Dendritic cell treated with granulocyte-macrophage colony-stimulating factor and Interleukin-4, amounts not matched to agents 40 ng/mL and 50 ng/mL, for 4 days (primary cell): ENCODE results near the gene HEPHL1.
"Not testable (repeated sequence)": the region's sequence is repeated elsewhere in the genome, so short reads cannot be mapped to it uniquely, and the experiment has no call there.

ENCODE experiments used
- H3K27ac Mint-ChIP-seq: one replicate; pipeline ENCODE4 v1.8.0; 2022; ENCODE audit warnings: mild to moderate bottlenecking, mixed read lengths
- H3K27me3 Mint-ChIP-seq: one replicate; pipeline ENCODE4 v1.8.0; 2022; ENCODE audit warnings: mild to moderate bottlenecking, mixed read lengths
- H3K36me3 Mint-ChIP-seq: one replicate; pipeline ENCODE4 v1.8.0; 2022; ENCODE audit warnings: low read depth, mixed read lengths
- H3K4me1 Mint-ChIP-seq: one replicate; pipeline ENCODE4 v1.8.0; 2022; ENCODE audit warnings: low read depth, mixed read lengths
- H3K4me3 Mint-ChIP-seq: one replicate; pipeline ENCODE4 v1.8.0; 2022; ENCODE audit warnings: mild to moderate bottlenecking, moderate library complexity, mixed read lengths
- H3K9me3 Mint-ChIP-seq: one replicate; pipeline ENCODE4 v1.8.0; 2022; ENCODE audit warnings: mixed read lengths
- intact Hi-C: fragments of 100-400 bp; cut with micrococcal nuclease; formaldehyde crosslinking; loops from one replicate; pipeline ENCODE4 v1.15.0; 2022

HEPHL1 gene

DNA sequence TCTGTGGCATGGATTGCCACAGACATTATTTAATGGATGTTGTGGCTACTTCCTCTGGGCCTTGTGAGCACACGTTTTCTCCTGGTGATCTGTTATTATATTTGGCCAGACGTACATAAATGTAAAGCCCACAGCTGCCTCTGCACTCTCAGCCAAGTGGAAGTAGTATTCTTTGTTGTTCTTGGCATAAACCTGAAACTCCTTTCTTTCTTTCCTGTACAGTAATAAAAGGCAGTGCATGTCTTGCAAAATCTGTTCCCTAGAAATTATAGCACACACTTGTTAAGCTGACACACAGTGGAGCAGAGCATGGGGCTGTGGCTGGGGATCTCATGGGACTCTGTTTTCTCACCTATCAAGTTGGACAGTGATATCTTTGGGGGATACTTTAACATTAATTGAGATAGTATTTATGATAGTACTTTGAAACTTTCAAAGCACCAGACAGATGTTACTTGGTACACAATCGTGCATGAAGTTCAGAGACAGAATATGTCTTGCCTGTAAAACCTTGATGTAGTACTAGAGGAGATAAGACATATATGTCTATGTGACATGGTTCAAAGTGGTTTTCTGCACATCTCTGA is 128.4 kb downstream of the HEPHL1 start:
- H3K27me3 Mint-ChIP-seq: no peaks in the 10 kb centered on the region
- H3K4me1 Mint-ChIP-seq: peaks cover 67% of the 10 kb centered on the region
- no peak overlapping the region for H3K4me3 Mint-ChIP-seq
- intact Hi-C loops: no loop called here
- H3K9me3 Mint-ChIP-seq: no peaks in the 10 kb centered on the region
- H3K27ac Mint-ChIP-seq: no peak overlapping the region
- H3K36me3 Mint-ChIP-seq: peaks cover 9% of the 10 kb centered on the region

DNA sequence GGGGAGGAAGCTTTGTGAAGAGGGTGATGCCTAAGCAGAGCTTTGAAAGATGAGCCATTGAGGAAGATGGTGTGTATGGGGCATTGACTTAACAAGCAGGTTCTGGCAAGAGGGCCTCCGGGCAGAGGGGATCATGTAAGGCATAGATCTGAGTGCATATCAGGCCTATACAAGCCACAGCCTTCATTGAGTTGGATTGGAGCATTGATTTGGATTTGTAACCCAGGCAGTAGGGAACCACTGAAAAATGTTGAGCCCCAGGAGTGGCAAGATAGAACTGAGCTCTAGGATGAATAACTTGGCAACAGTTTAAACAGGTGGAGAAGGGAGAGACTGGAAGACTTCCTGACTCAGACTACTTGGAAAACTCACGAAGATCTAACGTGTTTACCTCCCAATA is 128.9 kb downstream of the HEPHL1 start:
- peaks cover 10% of the 10 kb centered on the region for H3K36me3 Mint-ChIP-seq
- peaks cover 67% of the 10 kb centered on the region for H3K4me1 Mint-ChIP-seq
- H3K9me3 Mint-ChIP-seq: no peaks in the 10 kb centered on the region
- H3K4me3 Mint-ChIP-seq: no peak overlapping the region
- intact Hi-C loops: no loop called here
- no peaks in the 10 kb centered on the region for H3K27me3 Mint-ChIP-seq
- H3K27ac Mint-ChIP-seq: no peak overlapping the region

GRCh38 chr11:94150704-94151685 is 129.8 kb downstream of the HEPHL1 start:
- Mint-ChIP-seq H3K27me3 (no peaks in the 10 kb centered on the region), H3K27ac (no peak overlapping the region), H3K4me3 (no peak overlapping the region), H3K4me1 (peaks cover 67% of the 10 kb centered on the region), H3K9me3 (no peaks in the 10 kb centered on the region), H3K36me3 (peaks cover 11% of the 10 kb centered on the region)
- intact Hi-C loops: no loop called here

GRCh38 chr11:94151903-94152677 is 130.9 kb downstream of the HEPHL1 start:
- Mint-ChIP-seq H3K4me1 (peaks cover 61% of the 10 kb centered on the region), H3K27me3 (no peaks in the 10 kb centered on the region), H3K9me3 (no peaks in the 10 kb centered on the region), H3K36me3 (peaks cover 12% of the 10 kb centered on the region), H3K27ac (peak overlapping the region; percentile 50), H3K4me3 (no peak overlapping the region)
- intact Hi-C loops: no loop called here

DNA sequence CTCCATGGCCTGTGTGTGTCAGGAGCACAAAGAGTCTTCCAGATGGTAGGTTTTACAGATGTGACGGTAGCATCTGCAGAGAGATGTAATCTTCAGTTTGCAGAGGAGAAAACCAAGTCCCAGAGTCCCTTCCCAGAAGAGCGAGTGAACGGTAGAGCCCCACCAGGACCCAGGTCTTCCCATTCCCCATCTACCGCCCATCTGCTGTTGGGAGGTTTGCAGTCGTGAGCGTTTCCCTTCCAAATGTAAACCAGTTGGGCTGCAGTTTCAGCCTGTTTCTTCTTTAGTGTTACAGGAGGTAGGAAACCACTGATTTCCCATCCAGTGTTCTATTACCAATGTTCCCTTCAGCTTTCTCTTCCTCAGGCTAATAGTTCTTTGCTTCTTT is 131.5 kb downstream of the HEPHL1 start:
- intact Hi-C loops: no loop called here
- Mint-ChIP-seq H3K27ac (peak overlapping the region; percentile 50), H3K9me3 (no peaks in the 10 kb centered on the region), H3K27me3 (no peaks in the 10 kb centered on the region), H3K4me1 (peaks cover 56% of the 10 kb centered on the region), H3K36me3 (peaks cover 17% of the 10 kb centered on the region), H3K4me3 (no peak overlapping the region)

DNA sequence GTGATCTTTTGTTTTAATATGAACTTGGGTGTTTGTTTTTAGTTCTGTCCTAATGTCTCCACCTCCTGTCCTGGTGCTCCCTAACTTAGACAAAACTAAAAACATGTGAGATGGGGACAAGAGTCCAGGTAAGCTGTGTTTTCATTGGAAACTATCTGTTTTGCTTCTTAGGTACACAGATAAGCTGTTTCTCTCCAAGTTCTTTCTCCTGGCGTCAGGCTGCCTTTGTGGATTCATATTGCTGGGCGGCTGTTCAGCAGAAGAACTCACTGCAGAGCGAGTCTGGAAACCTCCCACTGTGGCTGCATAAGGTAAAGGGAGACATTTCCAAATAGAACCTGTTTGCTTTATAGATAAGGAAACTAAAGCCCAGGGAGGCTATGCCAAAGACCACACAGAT is 132.2 kb downstream of the HEPHL1 start:
- Mint-ChIP-seq H3K27ac (no peak overlapping the region), H3K9me3 (no peaks in the 10 kb centered on the region), H3K36me3 (peaks cover 17% of the 10 kb centered on the region), H3K4me1 (peaks cover 52% of the 10 kb centered on the region), H3K4me3 (no peak overlapping the region), H3K27me3 (no peaks in the 10 kb centered on the region)
- intact Hi-C loops: no loop called here

GRCh38 chr11:94154095-94154856 is 133.1 kb downstream of the HEPHL1 start:
- intact Hi-C loops: no loop called here
- Mint-ChIP-seq H3K36me3 (peaks cover 17% of the 10 kb centered on the region), H3K9me3 (peaks cover 3% of the 10 kb centered on the region), H3K4me3 (no peak overlapping the region), H3K27me3 (no peaks in the 10 kb centered on the region), H3K4me1 (peaks cover 44% of the 10 kb centered on the region), H3K27ac (no peak overlapping the region)

DNA sequence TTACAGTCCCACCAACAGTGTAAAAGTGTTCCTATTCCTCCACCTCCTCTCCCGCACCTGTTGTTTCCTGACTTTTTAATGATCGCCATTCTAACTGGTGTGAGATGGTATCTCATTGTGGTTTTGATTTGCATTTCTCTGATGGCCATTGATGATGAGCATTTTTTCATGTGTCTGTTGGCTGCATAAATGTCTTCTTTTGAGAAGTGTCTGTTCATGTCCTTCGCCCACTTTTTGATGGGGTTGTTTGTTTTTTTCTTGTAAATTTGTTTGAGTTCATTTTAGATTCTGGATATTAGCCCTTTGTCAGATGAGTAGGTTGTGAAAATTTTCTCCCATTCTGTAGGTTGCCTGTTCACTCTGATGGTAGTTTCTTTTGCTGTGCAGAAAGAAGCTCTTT is 136.2 kb downstream of the HEPHL1 start:
- intact Hi-C loops, H3K27ac Mint-ChIP-seq, H3K27me3 Mint-ChIP-seq, H3K4me3 Mint-ChIP-seq: not testable (repeated sequence)
- peaks cover 27% of the 10 kb centered on the region for H3K36me3 Mint-ChIP-seq
- peaks cover 32% of the 10 kb centered on the region for H3K4me1 Mint-ChIP-seq
- H3K9me3 Mint-ChIP-seq: peaks cover 29% of the 10 kb centered on the region
